K562 (cell line): ENCODE measurements around the gene RIIAD1. TPM values are rescaled to one million over a fixed set of nuclear protein-coding genes. Genes with fewer than 3 reads are reported as not detected.

Experiments
- CBFA2T3 ChIP-seq: fragments of 450-650 bp; IDR thresholded peaks from 2 replicates; pipeline ENCODE4 v1.6.1; 2017
- CREM ChIP-seq: IDR thresholded peaks from 2 replicates; pipeline ENCODE4 v1.6.1; 2014; ENCODE audit warnings: antibody characterized with exemption, low read depth
- DACH1 ChIP-seq: fragments of 450-650 bp; IDR thresholded peaks from 2 replicates; pipeline ENCODE4 v1.6.1; 2018; ENCODE audit not compliant: partially characterized antibody
- FOXM1 ChIP-seq, 2 experiments: fragments of 450-650 bp in 1 of 2; sonication (generic) in 1 of 2; formaldehyde crosslinking in 1 of 2; IDR thresholded peaks; 2 replicates each; pipeline versions ENCODE4 v1.6.1 to v1.9.0; 2017 to 2022; ENCODE audit warnings: low read depth in 2 of 2, mild to moderate bottlenecking in 2 of 2, missing genetic modification reagents in 1 of 2, moderate library complexity in 1 of 2
- JUND ChIP-seq, 2 experiments: IDR thresholded peaks; 2 replicates in 1 of 2; 3 replicates in 1 of 2; pipeline ENCODE4 v1.6.1; 2011; ENCODE audit warnings: borderline replicate concordance in 2 of 2, low read depth in 2 of 2, low read length in 2 of 2, improper control_type of control experiment in 1 of 2, missing biosample characterization in 1 of 2, missing genetic modification characterization in 1 of 2, missing genetic modification reagents in 1 of 2
- MAX ChIP-seq: sonication (generic); formaldehyde crosslinking; IDR thresholded peaks from 2 replicates; pipeline ENCODE4 v1.9.0; 2022; ENCODE audit warnings: mild to moderate bottlenecking, missing genetic modification reagents
- PHB ChIP-seq: fragments of 250-450 bp; sonication (Bioruptor Pico); IDR thresholded peaks from 2 replicates; pipeline ENCODE4 v1.5.0; 2021
- PHF20 ChIP-seq: fragments of 450-650 bp; IDR thresholded peaks from 2 replicates; pipeline ENCODE4 v1.6.1; 2018; ENCODE audit not compliant: partially characterized antibody
- RAD21 ChIP-seq, 2 experiments: fragments of 250-450 bp in 1 of 2; fragments of 450-650 bp in 1 of 2; sonication (Bioruptor Pico) in 1 of 2; formaldehyde crosslinking in 1 of 2; IDR thresholded peaks in 1 of 2; conservative IDR thresholded peaks in 1 of 2; 2 replicates each; pipeline versions ENCODE4 v1.4.0 to v1.8.0; 2020 to 2022; ENCODE audit warnings: mild to moderate bottlenecking in 2 of 2, moderate library complexity in 1 of 2
- RCOR1 ChIP-seq, 2 experiments: IDR thresholded peaks; 2 replicates each; pipeline ENCODE4 v1.6.1; 2012; ENCODE audit warnings: low read depth in 2 of 2, low read length in 2 of 2, borderline replicate concordance in 1 of 2, improper control_type of control experiment in 1 of 2
- REST ChIP-seq, 2 experiments: fragments of 450-650 bp; formaldehyde crosslinking in 1 of 2; IDR thresholded peaks; 2 replicates each; pipeline versions ENCODE4 v1.4.0 to v1.6.1; 2014 to 2020; ENCODE audit warnings: mild to moderate bottlenecking in 2 of 2, borderline replicate concordance in 1 of 2, low read depth in 1 of 2
- ZBTB1 ChIP-seq: sonication (generic); formaldehyde crosslinking; IDR thresholded peaks from 2 replicates; pipeline ENCODE4 v1.8.1; 2023; ENCODE audit warnings: missing genetic modification reagents, low read depth, mild to moderate bottlenecking, borderline replicate concordance
- ZBTB43 ChIP-seq: sonication (generic); formaldehyde crosslinking; IDR thresholded peaks from 2 replicates; pipeline ENCODE4 v1.8.0; 2023; ENCODE audit warnings: mild to moderate bottlenecking, missing genetic modification reagents
- ZEB2 ChIP-seq: fragments of 450-650 bp; IDR thresholded peaks from 2 replicates; pipeline ENCODE4 v1.6.1; 2016
- ZFX ChIP-seq: sonication (generic); formaldehyde crosslinking; IDR thresholded peaks from 2 replicates; pipeline ENCODE4 v1.8.0; 2022; ENCODE audit warnings: mild to moderate bottlenecking, missing genetic modification reagents, moderate library complexity
- ZNF766 ChIP-seq: fragments of 200-800 bp; sonication (Bioruptor generic); conservative IDR thresholded peaks from 2 replicates; pipeline ENCODE4 v1.6.1; 2016; ENCODE audit warnings: missing genetic modification characterization, missing compliant biosample characterization
- polyA plus RNA-seq, 8 experiments: library from polyadenylated mRNA; depleted of rRNA in 4 of 8; stranded (reverse) in 5 of 8; unstranded in 3 of 8; fragments of >200 nt; fragmentation: Nextera tagmentation in 2 of 8; fragmentation: Illumina TruSeq in 1 of 8; extraction: Ambion mirVana in 2 of 8; extraction: Trizol in 1 of 8; gene quantifications; 2 replicates each; pipeline versions ENCODE4 v1.2.1 to v1.2.3, GENCODE V29; 2011 to 2014; ENCODE audit warnings: inconsistent platforms in 1 of 8, missing spikeins in 1 of 8
- total RNA-seq, 7 experiments: library from RNA; depleted of rRNA in 6 of 7; stranded (reverse); fragments of >200 nt in 6 of 7; fragmentation: Illumina TruSeq in 2 of 7; extraction: Trizol in 2 of 7; gene quantifications; 2 replicates each; pipeline versions ENCODE4 v1.2.1 to v1.2.3, GENCODE V29; 2011 to 2021; ENCODE audit warnings: low replicate concordance in 1 of 7

Gene RIIAD1
- total and polyA plus RNA-seq, 9 of the 15 experiments (the other 6 are each of a cell fraction or from before 2014, with no cell fraction given), result not detected

GRCh38 chr1:151705753-151706463 lies 15.4 kb upstream of the RIIAD1 start (continued):
- TF ChIP-seq ZBTB1 (CRISPR knock-in tag) (no peak), RCOR1 (IDR thresholded peaks at IDR 0.05; ENCODE audit: borderline replicate concordance in 1 of 2, low read depth in 2 of 2, low read length in 2 of 2) (peak in 1 of 2 experiments; percentile 45; a peak in 1 of 4 replicates), DACH1 (no peak), ZFX (CRISPR knock-in tag) (no peak), ZEB2 (0 out of 2 replicates have a peak, but pooled peaks have one; percentile 19), REST (IDR thresholded peaks at IDR 0.05; ENCODE audit: borderline replicate concordance) (peak; percentile 23; the same call in 1 of the 2 replicates), REST (CRISPR knock-in tag; IDR thresholded peaks at IDR 0.05; ENCODE audit: low read depth) (no peak), PHF20 (no peak), CREM (peak; percentile 44; the same call in 1 of the 2 replicates), MAX (peak; percentile 46; the same call in 1 of the 2 replicates), FOXM1 (IDR thresholded peaks at IDR 0.05; ENCODE audit: low read depth) (no peak), FOXM1 (CRISPR knock-in tag; IDR thresholded peaks at IDR 0.05; ENCODE audit: low read depth) (no peak), CBFA2T3 (peak; percentile 60), ZBTB43 (CRISPR knock-in tag) (no peak), PHB (CRISPR knock-in tag) (no peak), ZNF766 (CRISPR knock-in tag) (no peak), JUND (IDR thresholded peaks at IDR 0.05; ENCODE audit: borderline replicate concordance, low read depth, low read length) (0 out of 2 replicates have a peak, but pooled peaks have one; percentile 8), JUND (tag; IDR thresholded peaks at IDR 0.05; ENCODE audit: borderline replicate concordance, low read depth, low read length) (no peak), RAD21 (CRISPR knock-in tag; conservative IDR thresholded peaks at IDR 0.05 in 1 of 2, IDR thresholded peaks at IDR 0.05 in 1 of 2) (peak in 1 of 2 experiments; percentile 48; a peak in 2 of 4 replicates)
